Loucy (cell line): Measurements from ENCODE around the gene ENTPD8.

ENCODE experiments used
- CTCF ChIP-seq: fragments of 200-600 bp; sonication (generic); conservative IDR thresholded peaks from 2 replicates; pipeline ENCODE4 v1.5.1; 2014; ENCODE audit warnings: mild to moderate bottlenecking, antibody characterized with exemption, low read length
- EZH2phosphoT487 ChIP-seq: fragments of 200-600 bp; IDR thresholded peaks from 2 replicates; pipeline ENCODE4 v1.6.1; 2018; ENCODE audit warnings: antibody characterized with exemption, mild to moderate bottlenecking, moderate library complexity, borderline replicate concordance

GRCh38 chr9:137437691-137438590 is 3.2 kb downstream of the ENTPD8 start:
- TF ChIP-seq CTCF (no peak), EZH2phosphoT487 (no peak)
